Measurements from ENCODE around the gene GTF2I.
"Not testable (repeated sequence)": the region's sequence is repeated elsewhere in the genome, so short reads cannot be mapped to it uniquely, and the experiment has no call there.

- TF ChIP-seq ZNF70 (CRISPR knock-in tag; IDR thresholded peaks at IDR 0.05); PATZ1 (CRISPR knock-in tag; IDR thresholded peaks at IDR 0.05; ENCODE audit: borderline replicate concordance); TOX (CRISPR knock-in tag; IDR thresholded peaks at IDR 0.05; ENCODE audit: borderline replicate concordance); CREB5 (CRISPR knock-in tag; IDR thresholded peaks at IDR 0.05; ENCODE audit: low read depth); BACH2 (CRISPR knock-in tag; IDR thresholded peaks at IDR 0.05; ENCODE audit: borderline replicate concordance); ZC3H10 (CRISPR knock-in tag; IDR thresholded peaks at IDR 0.05); RARB (CRISPR knock-in tag; IDR thresholded peaks at IDR 0.05): not testable (repeated sequence)
Observed at GRCh38 chr7:74753921-74754482, 96.5 kb downstream of the GTF2I start.
